Mesendoderm (in vitro differentiated cells): ENCODE measurements around the gene PDE3A.
A peak's percentile ranks its signal among the peaks of the same experiment; 100 is the strongest.

Experiments used
- DNase-seq: peaks from one replicate; pipeline ENCODE4 v3.0.0; 2013
- H2AK5ac ChIP-seq: 2 replicates; pipeline ENCODE4 v1.6.1; 2013; ENCODE audit warnings: low read length, inconsistent platforms
- H2BK120ac ChIP-seq: 2 replicates; pipeline ENCODE4 v1.6.1; 2013; ENCODE audit warnings: low read depth, mild to moderate bottlenecking, low read length, moderate library complexity, mixed read lengths
- H2BK15ac ChIP-seq: replicated peaks from 2 replicates; pipeline ENCODE4 v1.6.1; 2013; ENCODE audit warnings: low read depth, mild to moderate bottlenecking, moderate library complexity
- H2BK5ac ChIP-seq: 2 replicates; pipeline ENCODE4 v1.6.1; 2013; ENCODE audit warnings: low read length, inconsistent platforms
- H3K18ac ChIP-seq: 2 replicates; pipeline ENCODE4 v1.6.1; 2013; ENCODE audit warnings: mild to moderate bottlenecking, low read length, mixed read lengths
- H3K23ac ChIP-seq: one replicate; pipeline ENCODE4 v1.6.1; 2013; ENCODE audit warnings: low read length
- H3K27ac ChIP-seq: 2 replicates; pipeline ENCODE4 v1.5.1; 2013; ENCODE audit warnings: low read depth, mild to moderate bottlenecking, inconsistent platforms, low read length, moderate library complexity
- H3K27me3 ChIP-seq: 2 replicates; pipeline ENCODE4 v1.6.1; 2013; ENCODE audit warnings: low read length, control low read depth, mild to moderate bottlenecking, inconsistent platforms; ENCODE audit not compliant: insufficient read depth, poor library complexity
- H3K36me3 ChIP-seq: 2 replicates; pipeline ENCODE4 v1.6.1; 2013; ENCODE audit warnings: low read length, inconsistent platforms; ENCODE audit not compliant: control insufficient read depth, insufficient read depth
- H3K4ac ChIP-seq: one replicate; pipeline ENCODE4 v1.6.1; 2013; ENCODE audit warnings: low read depth, mild to moderate bottlenecking, low read length, moderate library complexity
- H3K4me1 ChIP-seq: 2 replicates; pipeline ENCODE4 v1.6.1; 2013; ENCODE audit warnings: low read depth, low read length, inconsistent platforms; ENCODE audit not compliant: control insufficient read depth
- H3K4me2 ChIP-seq: 2 replicates; pipeline ENCODE4 v1.6.1; 2013; ENCODE audit warnings: low read length
- H3K4me3 ChIP-seq: 2 replicates; pipeline ENCODE4 v1.5.1; 2013; ENCODE audit warnings: mild to moderate bottlenecking, low read length
- H3K56ac ChIP-seq: one replicate; pipeline ENCODE4 v1.6.1; 2013; ENCODE audit warnings: low read length
- H3K79me1 ChIP-seq: 2 replicates; pipeline ENCODE4 v1.6.1; 2013; ENCODE audit warnings: low read length, inconsistent platforms
- H3K79me2 ChIP-seq: 2 replicates; pipeline ENCODE4 v1.6.1; 2013; ENCODE audit warnings: mild to moderate bottlenecking, low read length; ENCODE audit not compliant: control insufficient read depth, insufficient read depth
- H3K9ac ChIP-seq: 2 replicates; pipeline ENCODE4 v1.6.1; 2013; ENCODE audit warnings: low read length, inconsistent platforms
- H4K5ac ChIP-seq: one replicate; pipeline ENCODE4 v1.6.1; 2013; ENCODE audit warnings: low read length
- H4K8ac ChIP-seq: one replicate; pipeline ENCODE4 v1.6.1; 2013; ENCODE audit warnings: low read depth, mild to moderate bottlenecking, control low read depth, low read length, moderate library complexity
- WGBS: extraction: QIAGEN DNeasy Blood & Tissue Kit; methylation state at CpG from one replicate; pipeline ENCODE4 v1.1.7; 2013; ENCODE audit warnings: low lambda C conversion rate, missing lambda C conversion rate; ENCODE audit not compliant: insufficient coverage; ENCODE audit errors: extremely low coverage; 5-methylcytosine and 5-hydroxymethylcytosine counted together

The PDE3A gene

DNA sequence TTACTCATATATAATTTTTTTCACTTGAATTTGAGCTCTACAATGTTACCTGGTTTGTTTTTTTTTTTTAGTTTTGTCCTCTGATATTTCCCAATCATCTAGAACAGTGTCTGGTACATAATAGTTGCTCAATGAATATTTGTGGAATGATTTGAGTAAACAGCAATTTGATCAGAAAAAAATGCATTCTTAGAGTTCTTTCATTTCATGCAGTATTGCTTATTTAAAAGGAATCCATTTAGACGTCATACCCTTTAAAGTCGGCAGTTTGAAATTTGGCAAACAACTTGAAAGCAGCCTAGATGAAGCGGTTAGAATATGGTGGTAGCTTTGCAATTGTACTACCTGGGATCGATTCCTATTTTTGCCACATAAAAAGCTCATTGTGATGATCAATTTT is 140.0 kb downstream of the PDE3A start:
- no peak overlapping the region for H2BK5ac ChIP-seq
- no peak overlapping the region for H3K4me2 ChIP-seq
- H3K56ac ChIP-seq, result no peak overlapping the region
- no peak overlapping the region for H3K18ac ChIP-seq
- H2BK15ac ChIP-seq, result no peak overlapping the region
- H4K5ac ChIP-seq, result no peak overlapping the region
- H3K4ac ChIP-seq, result no peak overlapping the region
- no CpG with 5 or more reads among the region's 4 CpGs for WGBS
- no peak overlapping the region for H4K8ac ChIP-seq
- DNase-seq, result no peak
- H3K27ac ChIP-seq, result no peak overlapping the region
- no peak overlapping the region for H3K9ac ChIP-seq
- no peaks in the 10 kb centered on the region for H3K79me2 ChIP-seq
- no peaks in the 10 kb centered on the region for H3K36me3 ChIP-seq
- H3K79me1 ChIP-seq, result no peaks in the 10 kb centered on the region
- no peak overlapping the region for H2BK120ac ChIP-seq
- H3K4me1 ChIP-seq, result no peaks in the 10 kb centered on the region
- no peak overlapping the region for H3K23ac ChIP-seq
- H3K27me3 ChIP-seq, result no peaks in the 10 kb centered on the region
- no peak overlapping the region for H3K4me3 ChIP-seq
- H2AK5ac ChIP-seq, result no peak overlapping the region

GRCh38 chr12:20508962-20509361 is 140.6 kb downstream of the PDE3A start:
- DNase-seq, result no peak
- no peak overlapping the region for H3K23ac ChIP-seq
- no peaks in the 10 kb centered on the region for H3K36me3 ChIP-seq
- H2BK5ac ChIP-seq, result no peak overlapping the region
- no peaks in the 10 kb centered on the region for H3K79me1 ChIP-seq
- no peak overlapping the region for H3K18ac ChIP-seq
- no peak overlapping the region for H3K56ac ChIP-seq
- no peak overlapping the region for H2BK15ac ChIP-seq
- H2BK120ac ChIP-seq, result no peak overlapping the region
- no peaks in the 10 kb centered on the region for H3K4me1 ChIP-seq
- no CpG with 5 or more reads among the region's 5 CpGs for whole genome bisulfite sequencing
- H3K27me3 ChIP-seq, result no peaks in the 10 kb centered on the region
- H3K4ac ChIP-seq, result no peak overlapping the region
- no peak overlapping the region for H4K8ac ChIP-seq
- H4K5ac ChIP-seq, result no peak overlapping the region
- H3K4me3 ChIP-seq, result no peak overlapping the region
- H2AK5ac ChIP-seq, result no peak overlapping the region
- H3K27ac ChIP-seq, result no peak overlapping the region
- H3K79me2 ChIP-seq, result no peaks in the 10 kb centered on the region
- H3K4me2 ChIP-seq, result no peak overlapping the region
- no peak overlapping the region for H3K9ac ChIP-seq

- no peak overlapping the region for H3K23ac ChIP-seq
- no peak overlapping the region for H4K8ac ChIP-seq
- no peaks in the 10 kb centered on the region for H3K79me2 ChIP-seq
- no peaks in the 10 kb centered on the region for H3K36me3 ChIP-seq
- no peak overlapping the region for H2BK120ac ChIP-seq
- no peak overlapping the region for H3K4me2 ChIP-seq
- no peaks in the 10 kb centered on the region for H3K79me1 ChIP-seq
- no CpG with 5 or more reads among the region's 1 CpG for WGBS
- H3K4me1 ChIP-seq, result no peaks in the 10 kb centered on the region
- H4K5ac ChIP-seq, result no peak overlapping the region
- H2BK15ac ChIP-seq, result no peak overlapping the region
- H3K4me3 ChIP-seq, result no peak overlapping the region
- H3K18ac ChIP-seq, result no peak overlapping the region
- no peaks in the 10 kb centered on the region for H3K27me3 ChIP-seq
- no peak overlapping the region for H2AK5ac ChIP-seq
- H3K27ac ChIP-seq, result no peak overlapping the region
- no peak for DNase-seq
- no peak overlapping the region for H2BK5ac ChIP-seq
- H3K4ac ChIP-seq, result no peak overlapping the region
- no peak overlapping the region for H3K56ac ChIP-seq
- H3K9ac ChIP-seq, result no peak overlapping the region
These were observed 142.5 kb downstream of the PDE3A start for GRCh38 chr12:20510811-20511210.

DNA sequence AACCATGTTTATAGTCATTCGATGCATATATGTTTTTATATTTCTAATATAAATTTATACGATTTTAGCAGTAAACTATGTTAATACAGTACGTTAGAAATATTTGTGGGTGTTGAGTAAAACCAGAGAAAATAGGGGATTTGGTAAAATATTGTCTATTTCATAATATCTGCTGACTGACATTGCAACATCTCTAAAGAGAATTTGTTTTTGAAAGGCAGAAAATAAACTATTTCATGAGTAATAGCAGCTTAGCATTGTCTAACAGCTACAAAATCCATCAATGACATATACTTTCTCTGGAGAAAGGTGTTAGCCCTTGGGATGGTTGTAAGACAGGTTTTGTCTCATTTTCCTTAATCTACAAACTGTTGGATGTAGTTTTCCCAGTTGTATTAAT is 144.9 kb downstream of the PDE3A start:
- no peak overlapping the region for H3K27ac ChIP-seq
- no peak overlapping the region for H3K4me2 ChIP-seq
- no peaks in the 10 kb centered on the region for H3K79me1 ChIP-seq
- no peak overlapping the region for H3K23ac ChIP-seq
- H2BK15ac ChIP-seq, result no peak overlapping the region
- H3K56ac ChIP-seq, result no peak overlapping the region
- no peak overlapping the region for H3K18ac ChIP-seq
- H2AK5ac ChIP-seq, result no peak overlapping the region
- H2BK120ac ChIP-seq, result no peak overlapping the region
- H3K79me2 ChIP-seq, result no peaks in the 10 kb centered on the region
- no peaks in the 10 kb centered on the region for H3K27me3 ChIP-seq
- no peaks in the 10 kb centered on the region for H3K36me3 ChIP-seq
- no peaks in the 10 kb centered on the region for H3K4me1 ChIP-seq
- WGBS, result 100% methylated on average over 2 of the region's 3 CpGs
- no peak for DNase-seq
- no peak overlapping the region for H2BK5ac ChIP-seq
- no peak overlapping the region for H3K4me3 ChIP-seq
- no peak overlapping the region for H4K8ac ChIP-seq
- no peak overlapping the region for H3K4ac ChIP-seq
- H3K9ac ChIP-seq, result no peak overlapping the region
- no peak overlapping the region for H4K5ac ChIP-seq

- no peak overlapping the region for H3K4me2 ChIP-seq
These were observed 146.3 kb downstream of the PDE3A start for GRCh38 chr12:20514598-20514997.

DNA sequence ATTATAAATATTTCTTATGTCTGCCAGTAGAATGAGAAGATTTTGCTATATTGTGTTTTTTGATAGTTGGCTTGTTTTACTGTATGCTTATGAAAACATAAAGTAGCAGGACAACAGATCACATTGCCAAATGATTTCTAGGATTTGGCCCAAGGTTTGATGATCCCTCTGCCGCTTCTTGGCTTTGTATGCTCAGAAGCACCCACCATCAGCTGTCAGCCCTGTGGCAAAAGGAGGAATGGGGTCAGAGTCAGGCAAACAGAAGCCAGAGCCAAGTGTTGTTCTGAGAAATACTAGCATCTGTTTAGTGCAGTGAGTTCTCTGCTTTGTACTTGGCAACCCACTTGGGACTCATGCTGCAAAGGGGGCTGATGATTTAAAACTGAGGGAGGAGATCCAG is 152.2 kb downstream of the PDE3A start:
- Histone ChIP-seq H2BK5ac (no peak overlapping the region), H3K56ac (no peak overlapping the region), H3K4me2 (no peak overlapping the region), H3K4ac (peak overlapping the region; percentile 20), H2AK5ac (no peak overlapping the region), H4K8ac (no peak overlapping the region), H4K5ac (no peak overlapping the region), H2BK120ac (no peak overlapping the region), H2BK15ac (no peak overlapping the region), H3K4me1 (no peaks in the 10 kb centered on the region), H3K27me3 (no peaks in the 10 kb centered on the region), H3K79me1 (no peaks in the 10 kb centered on the region), H3K23ac (no peak overlapping the region), H3K9ac (no peak overlapping the region), H3K36me3 (no peaks in the 10 kb centered on the region), H3K4me3 (no peak overlapping the region), H3K79me2 (no peaks in the 10 kb centered on the region), H3K18ac (no peak overlapping the region), H3K27ac (no peak overlapping the region)
- WGBS, result no CpG with 5 or more reads among the region's 1 CpG
- DNase-seq, result no peak

More at GRCh38 chr12:20514598-20514997, 146.3 kb downstream of the PDE3A start:
- no peak overlapping the region for H3K56ac ChIP-seq
- no peaks in the 10 kb centered on the region for H3K36me3 ChIP-seq
- H3K4me1 ChIP-seq, result no peaks in the 10 kb centered on the region
- H3K4me3 ChIP-seq, result no peak overlapping the region
- H3K27ac ChIP-seq, result no peak overlapping the region
- no peak overlapping the region for H2AK5ac ChIP-seq
- no peak overlapping the region for H2BK15ac ChIP-seq
- H2BK5ac ChIP-seq, result no peak overlapping the region
- H3K27me3 ChIP-seq, result no peaks in the 10 kb centered on the region
- H4K5ac ChIP-seq, result no peak overlapping the region
- H3K79me2 ChIP-seq, result no peaks in the 10 kb centered on the region
- H4K8ac ChIP-seq, result no peak overlapping the region
- H3K4ac ChIP-seq, result no peak overlapping the region
- no peak overlapping the region for H3K23ac ChIP-seq
- no peaks in the 10 kb centered on the region for H3K79me1 ChIP-seq
- no peak overlapping the region for H3K18ac ChIP-seq
- H2BK120ac ChIP-seq, result no peak overlapping the region
- DNase-seq, result no peak
- no peak overlapping the region for H3K9ac ChIP-seq
